ENCODE results near the gene ARHGDIA.

The ARHGDIA gene

GRCh38 chr17:81910840-81911276 lies 39.7 kb upstream of the ARHGDIA start:
- Histone ChIP-seq H3K9me3 (no peaks in the 10 kb centered on the region), H3K4me3 (peak overlapping the region; percentile 70), H3K36me3 (replicated peaks) (peaks cover 59% of the 10 kb centered on the region), H3K4me1 (no peaks in the 10 kb centered on the region), H3K27me3 (ENCODE audit: low read depth) (no peaks in the 10 kb centered on the region)
- in situ Hi-C loops (cut with MboI; ENCODE audit: low sequenced_read_pairs): no loop called here
- peak in 1 of 2 experiments; percentile 37 for DNase-seq (ENCODE audit: low spot score in 2 of 2)

GRCh38 chr17:81909966-81910839 lies 39.1 kb upstream of the ARHGDIA start:
- in situ Hi-C loops (cut with MboI; ENCODE audit: low sequenced_read_pairs): no loop called here
- Histone ChIP-seq H3K9me3 (no peaks in the 10 kb centered on the region), H3K4me1 (no peaks in the 10 kb centered on the region), H3K27me3 (ENCODE audit: low read depth) (no peaks in the 10 kb centered on the region), H3K36me3 (replicated peaks) (peaks cover 53% of the 10 kb centered on the region), H3K4me3 (peak overlapping the region; percentile 70)
- no peak for DNase-seq (ENCODE audit: low spot score in 2 of 2)

- Histone ChIP-seq H3K4me1 (no peaks in the 10 kb centered on the region), H3K36me3 (replicated peaks) (peaks cover 47% of the 10 kb centered on the region), H3K4me3 (no peak overlapping the region), H3K27me3 (ENCODE audit: low read depth) (no peaks in the 10 kb centered on the region), H3K9me3 (no peaks in the 10 kb centered on the region)
- in situ Hi-C loops (cut with MboI; ENCODE audit: low sequenced_read_pairs): no loop called here
- DNase-seq (ENCODE audit: low spot score in 2 of 2): no peak
These were observed 38.1 kb upstream of the ARHGDIA start for GRCh38 chr17:81909231-81909630.

- DNase-seq (ENCODE audit: low spot score in 2 of 2): no peak
- in situ Hi-C loops (cut with MboI; ENCODE audit: low sequenced_read_pairs): no loop called here
- Histone ChIP-seq H3K9me3 (no peaks in the 10 kb centered on the region), H3K4me3 (no peak overlapping the region), H3K27me3 (ENCODE audit: low read depth) (no peaks in the 10 kb centered on the region), H3K36me3 (replicated peaks) (peaks cover 46% of the 10 kb centered on the region), H3K4me1 (no peaks in the 10 kb centered on the region)
These were observed 37.7 kb upstream of the ARHGDIA start for GRCh38 chr17:81908793-81909192.

- no peaks in the 10 kb centered on the region for H3K9me3 ChIP-seq
- in situ Hi-C loops (cut with MboI; ENCODE audit: low sequenced_read_pairs): no loop called here
- H3K27me3 ChIP-seq (ENCODE audit: low read depth): no peaks in the 10 kb centered on the region
- no peak overlapping the region for H3K4me3 ChIP-seq
- H3K36me3 ChIP-seq (replicated peaks): peaks cover 34% of the 10 kb centered on the region
- H3K4me1 ChIP-seq: no peaks in the 10 kb centered on the region
- no peak for DNase-seq (ENCODE audit: low spot score in 2 of 2)
These were observed 36.3 kb upstream of the ARHGDIA start for GRCh38 chr17:81907219-81908145.

GRCh38 chr17:81906476-81907218 lies 35.5 kb upstream of the ARHGDIA start:
- Histone ChIP-seq H3K36me3 (replicated peaks) (peaks cover 34% of the 10 kb centered on the region), H3K27me3 (ENCODE audit: low read depth) (no peaks in the 10 kb centered on the region), H3K4me3 (no peak overlapping the region), H3K4me1 (no peaks in the 10 kb centered on the region), H3K9me3 (no peaks in the 10 kb centered on the region)
- in situ Hi-C loops (cut with MboI; ENCODE audit: low sequenced_read_pairs): no loop called here
- no peak for DNase-seq (ENCODE audit: low spot score in 2 of 2)

- H3K9me3 ChIP-seq: no peaks in the 10 kb centered on the region
- no peaks in the 10 kb centered on the region for H3K4me1 ChIP-seq
- no peak overlapping the region for H3K4me3 ChIP-seq
- H3K27me3 ChIP-seq (ENCODE audit: low read depth): no peaks in the 10 kb centered on the region
- no peak for DNase-seq (ENCODE audit: low spot score in 2 of 2)
- in situ Hi-C loops (cut with MboI; ENCODE audit: low sequenced_read_pairs): no loop called here
- peaks cover 34% of the 10 kb centered on the region for H3K36me3 ChIP-seq (replicated peaks)
These were observed 34.9 kb upstream of the ARHGDIA start for GRCh38 chr17:81905993-81906392.

GRCh38 chr17:81905424-81905875 lies 34.3 kb upstream of the ARHGDIA start:
- Histone ChIP-seq H3K4me3 (no peak overlapping the region), H3K4me1 (no peaks in the 10 kb centered on the region), H3K36me3 (replicated peaks) (peaks cover 34% of the 10 kb centered on the region), H3K27me3 (ENCODE audit: low read depth) (no peaks in the 10 kb centered on the region), H3K9me3 (no peaks in the 10 kb centered on the region)
- in situ Hi-C loops (cut with MboI; ENCODE audit: low sequenced_read_pairs): no loop called here
- DNase-seq (ENCODE audit: low spot score in 2 of 2): no peak

GRCh38 chr17:81904600-81905423 lies 33.7 kb upstream of the ARHGDIA start:
- Histone ChIP-seq H3K36me3 (replicated peaks) (peaks cover 40% of the 10 kb centered on the region), H3K9me3 (no peaks in the 10 kb centered on the region)
- in situ Hi-C loops (cut with MboI; ENCODE audit: low sequenced_read_pairs): no loop called here

GRCh38 chr17:81903896-81904599 lies 32.9 kb upstream of the ARHGDIA start:
- Histone ChIP-seq H3K36me3 (replicated peaks) (peaks cover 43% of the 10 kb centered on the region), H3K4me1 (no peaks in the 10 kb centered on the region), H3K4me3 (no peak overlapping the region), H3K9me3 (no peaks in the 10 kb centered on the region), H3K27me3 (ENCODE audit: low read depth) (no peaks in the 10 kb centered on the region)
- in situ Hi-C loops (cut with MboI; ENCODE audit: low sequenced_read_pairs): no loop called here
- DNase-seq (ENCODE audit: low spot score in 2 of 2): no peak

More at GRCh38 chr17:81904600-81905423, 33.7 kb upstream of the ARHGDIA start:
- no peak for DNase-seq (ENCODE audit: low spot score in 2 of 2)
- Histone ChIP-seq H3K4me1 (no peaks in the 10 kb centered on the region), H3K27me3 (ENCODE audit: low read depth) (no peaks in the 10 kb centered on the region), H3K4me3 (no peak overlapping the region)

GRCh38 chr17:81903415-81903831 lies 32.3 kb upstream of the ARHGDIA start:
- Histone ChIP-seq H3K36me3 (replicated peaks) (peaks cover 44% of the 10 kb centered on the region), H3K9me3 (no peaks in the 10 kb centered on the region), H3K4me1 (no peaks in the 10 kb centered on the region), H3K4me3 (no peak overlapping the region), H3K27me3 (ENCODE audit: low read depth) (no peaks in the 10 kb centered on the region)
- DNase-seq (ENCODE audit: low spot score in 2 of 2): no peak
- in situ Hi-C loops (cut with MboI; ENCODE audit: low sequenced_read_pairs): no loop called here

- Histone ChIP-seq H3K36me3 (replicated peaks) (peaks cover 43% of the 10 kb centered on the region), H3K4me1 (no peaks in the 10 kb centered on the region), H3K9me3 (no peaks in the 10 kb centered on the region), H3K27me3 (ENCODE audit: low read depth) (no peaks in the 10 kb centered on the region), H3K4me3 (no peak overlapping the region)
- no peak for DNase-seq (ENCODE audit: low spot score in 2 of 2)
- in situ Hi-C loops (cut with MboI; ENCODE audit: low sequenced_read_pairs): no loop called here
These were observed 31.7 kb upstream of the ARHGDIA start for GRCh38 chr17:81902653-81903414.

Data from HAP-1 (cell line).